DOHH2 (cell line): ENCODE results near the gene ANO9.

Experiments used
- H3F3A ChIP-seq: fragments of 200-600 bp; sonication (generic), shearing (Covaris generic); 2 replicates; pipeline ENCODE4 v1.6.0; 2016; ENCODE audit warnings: antibody characterized with exemption, mild to moderate bottlenecking; ENCODE audit not compliant: control insufficient read depth, insufficient read depth
- H3K27ac ChIP-seq: fragments of 200-600 bp; sonication (generic); 2 replicates; pipeline ENCODE4 v1.5.1; 2014; ENCODE audit warnings: low read depth, mild to moderate bottlenecking, low read length, moderate library complexity
- H3K27me3 ChIP-seq: fragments of 200-600 bp; sonication (generic); 2 replicates; pipeline ENCODE4 v1.6.1; 2014; ENCODE audit warnings: mild to moderate bottlenecking, low read length, mixed read lengths; ENCODE audit not compliant: control insufficient read depth
- H3K36me3 ChIP-seq: fragments of 200-600 bp; sonication (generic); 2 replicates; pipeline ENCODE4 v1.6.1; 2014; ENCODE audit warnings: mild to moderate bottlenecking, low read length, moderate library complexity, mixed read lengths; ENCODE audit not compliant: control insufficient read depth
- H3K4me1 ChIP-seq: fragments of 200-600 bp; sonication (generic); 2 replicates; pipeline ENCODE4 v1.6.1; 2014; ENCODE audit warnings: mild to moderate bottlenecking, low read length, mixed read lengths; ENCODE audit not compliant: control insufficient read depth
- H3K4me2 ChIP-seq: fragments of 200-600 bp; sonication (generic); 2 replicates; pipeline ENCODE4 v1.6.0; 2014; ENCODE audit warnings: mild to moderate bottlenecking, low read length, moderate library complexity
- H3K4me3 ChIP-seq: fragments of 200-600 bp; sonication (generic); 2 replicates; pipeline ENCODE4 v1.5.1; 2014; ENCODE audit warnings: mild to moderate bottlenecking, low read length, mixed read lengths
- H3K79me2 ChIP-seq: fragments of 200-600 bp; sonication (generic); 2 replicates; pipeline ENCODE4 v1.6.1; 2014; ENCODE audit warnings: mild to moderate bottlenecking, low read length, mixed read lengths; ENCODE audit not compliant: control insufficient read depth
- H3K9me2 ChIP-seq: fragments of 200-600 bp; sonication (generic); replicated peaks from 2 replicates; pipeline ENCODE4 v1.6.1; 2014; ENCODE audit warnings: mild to moderate bottlenecking, low read length, mixed read lengths; ENCODE audit not compliant: control insufficient read depth
- H3K9me3 ChIP-seq: fragments of 200-600 bp; sonication (generic); 2 replicates; pipeline ENCODE4 v1.6.1; 2014; ENCODE audit warnings: antibody characterized with exemption, low read length, mixed read lengths; ENCODE audit not compliant: control insufficient read depth, insufficient read depth
- H4K20me1 ChIP-seq: fragments of 200-600 bp; sonication (generic); 2 replicates; pipeline ENCODE4 v1.6.0; 2014; ENCODE audit warnings: low read depth, mild to moderate bottlenecking, antibody characterized with exemption, low read length, moderate library complexity; ENCODE audit not compliant: control insufficient read depth, insufficient read depth
- CTCF ChIP-seq: fragments of 200-600 bp; sonication (generic); IDR thresholded peaks from one replicate; pipeline ENCODE4 v1.5.1; 2014; ENCODE audit warnings: antibody characterized with exemption, mild to moderate bottlenecking, low read depth, low read length; ENCODE audit not compliant: poor library complexity, severe bottlenecking
- EZH2phosphoT487 ChIP-seq: fragments of 200-600 bp; sonication (generic); IDR thresholded peaks from 2 replicates; pipeline ENCODE4 v1.6.1; 2017; ENCODE audit warnings: borderline replicate concordance, mild to moderate bottlenecking, antibody characterized with exemption, low read length, moderate library complexity, mixed read lengths

ANO9 gene

GRCh38 chr11:468493-468892 is 26.7 kb upstream of the ANO9 start:
- H3K27me3 ChIP-seq: no peaks in the 10 kb centered on the region
- H3K4me2 ChIP-seq: no peak overlapping the region
- no peak overlapping the region for H3K4me3 ChIP-seq
- no peaks in the 10 kb centered on the region for H4K20me1 ChIP-seq
- H3K9me2 ChIP-seq: no peaks in the 10 kb centered on the region
- H3K36me3 ChIP-seq: peaks cover 6% of the 10 kb centered on the region; the same call in 1 of the 2 replicates
- no peak overlapping the region for H3K27ac ChIP-seq
- no peaks in the 10 kb centered on the region for H3K4me1 ChIP-seq
- no peaks in the 10 kb centered on the region for H3F3A ChIP-seq
- no peak for TF ChIP-seq EZH2phosphoT487
- TF ChIP-seq CTCF: no peak
- no peaks in the 10 kb centered on the region for H3K79me2 ChIP-seq
- no peaks in the 10 kb centered on the region for H3K9me3 ChIP-seq

- H3K9me3 ChIP-seq: no peaks in the 10 kb centered on the region
- H4K20me1 ChIP-seq: no peaks in the 10 kb centered on the region
- peaks cover 6% of the 10 kb centered on the region; the same call in 1 of the 2 replicates for H3K36me3 ChIP-seq
- H3K4me3 ChIP-seq: no peak overlapping the region
- no peak overlapping the region for H3K27ac ChIP-seq
- no peaks in the 10 kb centered on the region for H3K27me3 ChIP-seq
- TF ChIP-seq CTCF (no peak), EZH2phosphoT487 (no peak)
- no peaks in the 10 kb centered on the region for H3K79me2 ChIP-seq
- no peaks in the 10 kb centered on the region for H3K4me1 ChIP-seq
- no peaks in the 10 kb centered on the region for H3F3A ChIP-seq
- H3K9me2 ChIP-seq: no peaks in the 10 kb centered on the region
- no peak overlapping the region for H3K4me2 ChIP-seq
Measured at GRCh38 chr11:468036-468435, 26.2 kb upstream of the ANO9 start.

- Histone ChIP-seq H3K4me3 (no peak overlapping the region), H3F3A (no peaks in the 10 kb centered on the region), H3K27me3 (no peaks in the 10 kb centered on the region), H3K9me2 (no peaks in the 10 kb centered on the region), H3K79me2 (no peaks in the 10 kb centered on the region), H3K9me3 (no peaks in the 10 kb centered on the region), H3K4me1 (no peaks in the 10 kb centered on the region), H4K20me1 (no peaks in the 10 kb centered on the region), H3K27ac (no peak overlapping the region), H3K36me3 (peaks cover 16% of the 10 kb centered on the region), H3K4me2 (no peak overlapping the region)
- TF ChIP-seq EZH2phosphoT487 (no peak), CTCF (no peak)
Measured at GRCh38 chr11:465896-466530, 24.2 kb upstream of the ANO9 start.
